Stimulated activated CD4-positive, alpha-beta T cell treated with anti-CD3 and anti-CD28 coated beads, Interleukin-4, amount 100 ng/mL, for 24 hours (primary cell): Measurements from ENCODE around the gene MACROD1.
A peak's percentile ranks its signal among the peaks of the same experiment; 100 is the strongest.
"Not testable (repeated sequence)": the region's sequence is repeated elsewhere in the genome, so short reads cannot be mapped to it uniquely, and the experiment has no call there.

Experiments used
- DNase-seq: peaks from one replicate; pipeline ENCODE4 v3.0.0-alpha.2; 2020

The MACROD1 gene

GRCh38 chr11:63986156-63986931 is 179.6 kb downstream of the MACROD1 start, which contains the start of gene OTUB1:
Gene OTUB1 (plus strand): TSS chr11:63986438. CDS start chr11:63986457, 19 bp downstream.
- peak; percentile 89 for DNase-seq

- peak; percentile 71 for DNase-seq
Measured at GRCh38 chr11:63985812-63986155, 180.1 kb downstream of the MACROD1 start.

- no peak for DNase-seq
Measured at GRCh38 chr11:63979426-63979825, 186.5 kb downstream of the MACROD1 start.

GRCh38 chr11:63978551-63979239 is 187.2 kb downstream of the MACROD1 start:
- DNase-seq: no peak

GRCh38 chr11:63974259-63975143 is 191.4 kb downstream of the MACROD1 start, which contains the start of gene COX8A:
Gene COX8A (plus strand): TSS chr11:63974620. CDS start chr11:63974681, 61 bp downstream.
- DNase-seq: peak; percentile 98

- not testable (repeated sequence) for DNase-seq
Measured at GRCh38 chr11:63973912-63974258, 192.0 kb downstream of the MACROD1 start.

GRCh38 chr11:63970902-63971301 is 195.0 kb downstream of the MACROD1 start:
- DNase-seq: no peak

- no peak for DNase-seq
Measured at GRCh38 chr11:63969461-63969860, 196.5 kb downstream of the MACROD1 start.

- no peak for DNase-seq
Measured at GRCh38 chr11:63966444-63966843, 199.5 kb downstream of the MACROD1 start.

- DNase-seq: not testable (repeated sequence)
Measured at GRCh38 chr11:63963895-63964294, 202.0 kb downstream of the MACROD1 start.

- DNase-seq: no peak
Measured at GRCh38 chr11:63961608-63962412, 204.1 kb downstream of the MACROD1 start.

GRCh38 chr11:63958008-63958407 is 207.9 kb downstream of the MACROD1 start:
- DNase-seq: no peak

- no peak for DNase-seq
Measured at GRCh38 chr11:63952570-63952969, 213.3 kb downstream of the MACROD1 start.

- DNase-seq: peak; percentile 12
Measured at GRCh38 chr11:63951779-63952536, 214.0 kb downstream of the MACROD1 start.
